Activated CD8-positive, alpha-beta memory T cell treated with anti-CD3 and anti-CD28 coated beads for 1 hour (primary cell): ENCODE results near the gene VNN1.
"Not testable (repeated sequence)": the region's sequence is repeated elsewhere in the genome, so short reads cannot be mapped to it uniquely, and the experiment has no call there.

Experiments used
- DNase-seq, 2 donors: peaks; one replicate each; pipeline ENCODE4 v3.0.0-alpha.2; 2020; ENCODE audit warnings: low read depth in 1 of 2; ENCODE audit errors: extremely low read depth in 1 of 2

Gene VNN1

DNA sequence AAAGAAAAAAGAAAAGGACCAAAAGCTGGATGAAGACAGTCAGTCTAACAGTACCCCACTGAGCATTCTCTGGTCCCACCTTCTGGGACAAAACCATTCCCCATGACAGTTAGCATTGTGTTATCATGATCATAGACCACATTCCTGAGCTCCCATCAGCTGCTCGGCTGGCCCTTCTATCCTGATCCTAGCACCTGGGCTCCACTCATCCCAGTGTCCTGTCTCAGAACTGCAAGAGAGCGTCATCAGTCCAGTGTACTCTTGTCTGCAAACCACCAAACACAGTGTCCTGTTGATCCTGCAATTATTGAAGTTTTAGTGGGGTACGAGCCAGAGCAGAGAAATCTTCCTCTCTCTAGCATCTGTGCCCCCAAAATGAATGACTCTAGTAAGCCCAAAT, 38.9 kb downstream of the VNN1 start:
- no peak for DNase-seq

DNA sequence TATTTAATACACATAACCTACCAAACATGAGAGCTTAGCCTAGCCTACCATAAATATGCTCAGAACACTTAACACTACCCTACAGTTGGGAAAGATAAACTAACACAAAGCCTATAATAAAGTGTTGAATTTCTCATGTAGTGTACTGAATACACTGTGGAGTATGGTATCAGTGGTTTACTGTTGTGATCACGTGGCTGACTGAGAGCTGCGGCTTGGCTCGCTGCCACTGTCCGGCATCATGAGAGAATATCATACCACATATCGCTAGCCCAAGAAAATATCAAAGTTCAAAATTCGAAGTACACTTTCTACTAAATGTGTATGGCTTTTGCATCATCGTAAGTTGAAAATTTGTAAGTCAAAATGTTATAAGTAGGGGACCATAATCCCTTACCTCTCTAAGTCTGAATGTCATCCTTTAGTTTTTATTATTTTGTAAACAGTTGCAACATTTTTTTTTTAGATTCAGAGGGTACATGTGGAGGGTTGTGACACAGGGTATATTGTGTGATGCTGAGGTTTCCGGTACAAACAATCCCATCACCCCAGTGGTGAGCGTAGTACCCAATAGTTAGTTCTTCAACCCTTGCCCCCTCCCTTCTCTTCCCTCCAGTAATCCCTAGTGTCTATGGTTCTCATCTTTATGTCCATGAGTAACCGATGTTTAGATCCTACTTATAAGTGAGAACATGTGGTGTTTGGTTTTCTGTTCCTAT, 40.3 kb downstream of the VNN1 start:
- DNase-seq, result no peak

DNA sequence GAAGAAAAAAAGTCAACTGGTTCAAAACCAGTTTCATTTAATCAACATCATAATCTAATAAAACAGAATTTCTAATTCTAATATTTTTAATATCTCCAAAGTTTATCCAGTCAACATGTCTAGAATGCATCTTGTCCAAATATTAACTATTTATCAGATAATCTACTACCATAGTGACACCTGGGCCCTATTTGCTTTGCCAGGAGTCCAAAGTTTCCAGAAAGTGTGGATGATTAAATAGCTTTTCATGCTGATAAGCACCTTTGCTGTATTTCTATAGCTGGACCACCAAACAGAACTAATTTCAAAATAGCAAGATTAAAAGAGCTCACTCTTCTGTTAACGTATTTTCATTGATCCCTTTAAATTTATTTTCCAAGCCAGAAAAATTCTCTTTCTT, 42.6 kb downstream of the VNN1 start:
- no peak for DNase-seq

DNA sequence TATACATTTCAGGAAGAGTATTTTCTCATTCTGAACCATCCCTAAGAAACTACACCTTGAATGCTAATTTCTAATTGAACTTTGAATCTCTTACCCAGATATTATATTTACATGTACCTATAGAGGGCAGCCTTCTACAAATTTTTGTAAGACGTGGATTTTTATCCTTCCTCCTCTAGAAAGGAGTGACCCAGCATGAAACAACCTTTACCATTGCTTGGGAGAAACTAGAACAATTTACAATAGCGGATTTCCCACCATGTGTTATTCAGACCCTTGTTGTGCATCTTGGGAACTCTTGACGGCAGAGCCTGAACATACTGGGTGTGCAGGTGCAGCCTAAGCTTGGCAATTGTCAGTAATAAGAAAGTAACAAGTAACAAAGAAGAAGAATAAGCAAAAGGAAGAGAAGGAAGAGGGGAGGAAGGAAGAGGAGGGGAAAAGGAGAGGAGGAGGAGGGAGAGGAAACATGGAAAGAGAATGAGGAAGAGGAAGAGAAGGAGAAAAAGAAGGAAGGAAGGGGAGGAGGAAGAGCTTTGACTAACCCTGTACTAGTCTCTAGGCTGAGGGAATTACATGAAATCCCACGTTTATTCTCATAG, 44.1 kb downstream of the VNN1 start:
- DNase-seq, result no peak

DNA sequence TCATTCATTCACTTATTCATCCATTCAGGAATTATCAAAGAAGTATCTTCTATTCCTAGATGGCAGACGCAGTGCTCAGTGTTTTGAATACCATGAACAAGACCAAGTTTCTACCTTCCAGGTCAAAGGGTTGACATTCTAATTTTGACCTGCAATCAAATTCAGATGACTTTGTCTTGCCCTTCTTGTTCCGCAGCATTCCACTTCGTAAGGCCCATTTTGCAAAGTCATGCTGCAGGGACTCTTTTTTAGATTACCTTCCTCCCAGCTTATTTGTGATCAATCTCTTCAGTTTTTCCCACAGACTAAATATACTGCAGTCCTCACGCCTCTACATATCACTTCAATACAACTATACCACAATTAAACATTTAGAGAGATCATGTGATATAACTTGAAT, 47.7 kb downstream of the VNN1 start:
- DNase-seq, result no peak

DNA sequence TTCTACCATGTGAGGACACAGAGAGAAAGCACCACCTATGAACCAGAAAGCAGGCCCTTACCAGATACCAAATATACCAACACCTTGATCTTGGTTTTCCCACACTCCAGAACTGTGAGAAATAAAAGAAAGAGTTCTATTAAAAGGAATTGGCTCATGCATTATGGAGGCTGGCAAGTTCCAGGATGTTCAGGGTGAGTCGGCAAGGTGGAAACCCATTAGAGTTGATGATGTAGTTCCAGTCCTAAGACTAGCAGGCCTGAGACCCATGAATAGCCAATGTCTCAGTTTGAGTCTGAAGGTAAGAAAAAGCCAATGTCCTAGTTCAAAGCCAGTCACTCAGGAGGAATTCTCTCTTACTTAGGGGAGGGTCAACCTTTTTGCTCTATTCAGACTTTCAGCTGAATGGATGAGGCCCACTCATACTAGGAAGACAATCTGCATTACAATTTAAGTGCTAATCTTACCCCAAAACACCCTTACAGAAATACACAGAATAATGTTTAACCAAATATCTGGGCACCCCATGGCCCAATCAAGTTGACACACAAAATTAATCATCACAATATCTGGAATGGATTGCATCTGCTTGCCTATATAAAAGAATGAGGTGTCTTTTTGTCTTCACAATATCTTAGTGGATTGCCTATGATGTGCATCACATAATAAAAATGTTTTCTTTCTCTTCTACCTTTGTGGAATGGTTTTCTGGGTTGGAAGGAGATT, 49.4 kb downstream of the VNN1 start:
- DNase-seq, result no peak

DNA sequence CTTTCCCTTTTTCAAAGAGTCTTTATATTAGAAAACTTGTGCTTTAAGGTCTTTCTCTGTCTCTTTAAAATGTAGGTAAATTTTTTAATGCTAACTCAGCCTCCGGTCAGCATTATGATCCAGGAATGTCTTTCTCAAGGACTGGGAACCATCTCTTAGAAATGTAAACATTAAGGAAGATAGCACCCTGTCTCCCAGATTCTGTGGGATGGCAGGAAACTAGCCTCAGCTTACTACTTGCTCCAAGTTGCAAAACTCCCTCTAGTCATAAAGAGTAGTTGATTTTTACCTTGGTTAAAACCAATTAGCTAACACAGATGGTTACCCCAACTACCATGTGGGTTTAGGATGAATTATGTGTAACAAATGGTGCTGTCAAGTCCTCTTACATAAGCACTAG, 50.2 kb downstream of the VNN1 start:
- DNase-seq, result no peak

DNA sequence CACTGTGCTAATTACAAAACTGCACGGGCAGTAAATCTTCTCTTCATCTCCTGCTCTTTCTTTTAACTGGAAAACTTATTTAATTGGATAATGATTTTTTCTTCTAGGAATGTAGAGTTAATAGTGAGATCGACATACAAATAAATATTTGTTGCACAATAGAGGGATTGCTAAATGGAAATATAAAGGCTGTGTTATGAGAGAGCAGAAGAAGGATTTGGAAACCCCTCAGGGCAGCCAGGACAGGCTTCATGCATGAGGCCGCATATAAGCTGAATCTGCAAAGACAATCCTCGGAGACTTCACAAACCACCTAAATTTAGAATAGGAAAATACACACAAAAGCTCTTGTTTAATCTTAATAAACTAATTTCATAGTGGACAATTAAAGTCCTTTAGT, 51.9 kb downstream of the VNN1 start:
- DNase-seq, result no peak

DNA sequence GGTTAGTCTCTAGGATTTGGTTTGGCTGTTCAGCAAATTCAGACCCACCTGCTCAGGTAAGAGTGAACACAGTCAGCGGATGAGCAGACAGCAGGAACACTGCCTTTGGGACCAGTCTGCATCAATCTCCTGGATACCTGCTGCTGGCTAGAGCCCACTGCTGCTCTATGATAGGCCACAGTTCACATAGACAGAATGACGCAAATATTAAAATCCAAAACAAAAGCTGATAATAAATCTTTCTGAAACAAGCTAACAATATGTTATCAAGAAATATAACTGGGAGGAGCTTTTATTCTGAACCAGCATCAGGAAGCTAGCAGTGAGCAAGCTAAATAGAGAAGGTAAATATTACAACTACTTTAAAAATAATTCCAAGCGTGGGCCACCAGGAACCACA, 54.8 kb downstream of the VNN1 start, which contains the start of gene TAAR1:
TAAR1 (minus strand) TSS at position 101 of the 400 bp plus-strand sequence. CDS start 13,179 bp downstream, outside the sequence.
- DNase-seq, result no peak

DNA sequence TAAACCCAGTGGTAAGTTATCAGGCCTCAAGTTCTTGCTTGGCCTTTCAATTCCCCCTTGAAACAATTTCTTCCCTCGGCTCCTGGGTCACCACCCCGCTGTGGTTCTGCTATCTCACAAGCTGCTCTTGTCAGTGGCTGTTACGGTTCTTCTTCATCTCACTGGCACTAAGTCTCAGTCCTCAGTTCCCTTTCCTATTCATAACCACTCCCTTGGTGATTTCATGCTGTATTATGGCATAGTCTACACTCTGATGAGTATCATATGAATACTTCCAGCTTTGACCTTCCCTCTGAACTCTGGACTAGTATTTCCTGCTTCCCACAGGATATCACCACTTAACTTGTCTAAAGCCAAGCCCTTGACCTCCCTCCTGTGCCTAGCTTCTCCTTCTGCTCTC, 62.8 kb downstream of the VNN1 start:
- DNase-seq, result no peak

DNA sequence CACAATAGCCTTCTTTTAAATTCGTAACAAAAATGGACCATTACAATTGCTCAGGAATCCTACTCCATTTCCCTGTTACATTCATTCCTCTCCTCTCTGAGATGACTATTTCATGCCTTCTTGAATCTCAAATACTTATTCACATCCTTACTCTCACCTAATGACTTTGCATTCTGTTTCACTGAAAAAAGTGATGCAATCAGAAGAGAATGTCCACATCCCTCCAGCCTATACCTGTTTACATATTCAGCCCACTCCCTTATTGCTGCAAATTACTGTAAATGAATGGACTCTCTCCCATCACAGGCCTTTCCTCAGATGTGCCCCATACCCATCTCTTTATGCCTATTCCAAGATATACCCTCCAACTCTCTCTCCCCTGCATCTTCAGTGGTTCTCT, 63.4 kb downstream of the VNN1 start:
- no peak for DNase-seq

DNA sequence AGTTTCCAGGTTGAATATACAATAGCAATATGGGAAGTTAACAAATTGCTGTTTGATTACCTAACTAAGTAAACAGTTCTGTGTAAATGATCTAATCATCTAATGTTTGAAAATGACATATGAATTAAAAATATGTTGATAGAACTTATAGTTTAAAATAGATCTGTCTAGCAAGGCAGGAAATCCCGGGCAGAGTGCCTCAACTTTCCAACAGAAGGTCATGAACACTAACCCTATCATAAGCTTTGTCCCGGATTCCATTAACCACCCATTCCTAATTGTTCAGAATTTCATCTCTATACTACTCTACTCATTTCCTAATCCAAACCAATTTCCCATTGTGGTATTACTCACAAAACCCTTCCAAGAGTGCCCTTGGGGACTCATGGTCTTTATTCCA, 65.0 kb downstream of the VNN1 start:
- DNase-seq, result no peak

DNA sequence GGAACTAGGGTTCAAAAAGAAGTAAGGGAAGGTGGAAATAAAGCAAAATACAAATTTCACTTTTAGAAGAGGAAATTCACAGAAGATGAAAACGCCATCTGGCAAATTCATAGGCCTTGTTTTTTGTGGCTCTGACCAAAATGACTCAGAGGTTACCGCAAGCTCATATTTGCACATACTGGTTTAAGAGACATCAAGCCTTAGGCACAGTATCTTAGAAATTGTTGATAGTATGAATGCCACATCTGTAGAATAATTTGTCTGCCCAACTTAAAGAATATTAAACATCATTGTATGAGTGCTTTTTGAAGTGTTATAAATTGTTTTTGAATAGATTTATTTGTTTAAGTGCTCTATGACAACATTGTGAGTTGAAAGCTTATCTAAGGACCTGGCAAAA, 65.5 kb downstream of the VNN1 start:
- DNase-seq, result no peak

DNA sequence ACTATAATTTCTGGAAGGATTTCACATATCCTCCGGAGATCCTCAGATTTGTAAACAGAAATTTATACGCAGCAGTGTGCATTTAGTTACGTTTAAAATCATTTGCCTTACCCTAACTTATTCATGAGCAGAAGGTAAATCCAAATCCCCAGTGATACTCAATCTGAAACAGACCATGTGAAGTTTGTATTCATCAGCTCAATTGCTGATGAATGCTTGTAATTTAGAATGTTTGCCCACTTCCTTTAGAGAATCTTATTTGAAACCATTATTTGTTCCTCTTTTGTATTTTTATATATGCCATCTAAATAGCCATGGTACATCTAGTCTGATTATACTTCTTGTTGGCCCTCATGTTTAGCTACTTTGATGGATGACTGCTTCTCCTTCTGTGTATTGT, 70.3 kb downstream of the VNN1 start:
- no peak for DNase-seq

DNA sequence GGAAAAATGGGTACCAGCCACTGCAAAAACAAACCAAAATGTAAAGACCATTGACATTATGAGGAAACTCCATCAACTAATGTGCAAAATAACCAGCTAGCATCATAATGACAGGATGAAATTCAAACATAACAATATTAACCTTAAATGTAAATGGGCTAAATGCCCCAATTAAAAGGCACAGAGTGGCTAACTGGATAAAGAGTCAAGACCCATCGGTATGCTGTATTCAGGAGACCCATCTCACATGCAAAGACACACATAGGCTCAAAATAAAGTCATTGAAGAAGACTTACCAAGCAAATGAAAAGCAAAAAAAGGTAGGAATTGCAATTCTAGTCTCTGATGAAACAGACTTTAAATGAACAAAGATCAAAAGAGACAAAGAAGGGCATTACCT, 76.7 kb downstream of the VNN1 start:
- DNase-seq, result not testable (repeated sequence)

DNA sequence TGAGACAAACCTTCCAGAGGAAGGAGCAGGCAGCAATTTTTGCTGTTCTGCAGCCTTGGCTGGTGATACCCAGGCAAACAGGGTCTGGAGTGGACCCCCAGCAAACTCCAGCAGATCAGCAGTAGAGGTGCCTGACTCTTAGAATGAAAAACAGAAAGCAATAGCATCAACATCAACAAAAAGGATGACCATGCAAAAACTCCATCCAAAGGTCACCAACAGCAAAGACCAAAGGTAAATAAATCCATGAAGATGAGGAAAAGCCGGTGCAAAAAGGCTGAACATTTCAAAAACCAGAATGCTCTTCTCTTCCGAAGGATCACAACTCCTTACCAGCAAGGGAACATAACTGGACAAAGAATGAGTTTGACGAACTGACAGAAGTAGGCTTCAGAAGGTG, 77.9 kb downstream of the VNN1 start:
- not testable (repeated sequence) for DNase-seq

DNA sequence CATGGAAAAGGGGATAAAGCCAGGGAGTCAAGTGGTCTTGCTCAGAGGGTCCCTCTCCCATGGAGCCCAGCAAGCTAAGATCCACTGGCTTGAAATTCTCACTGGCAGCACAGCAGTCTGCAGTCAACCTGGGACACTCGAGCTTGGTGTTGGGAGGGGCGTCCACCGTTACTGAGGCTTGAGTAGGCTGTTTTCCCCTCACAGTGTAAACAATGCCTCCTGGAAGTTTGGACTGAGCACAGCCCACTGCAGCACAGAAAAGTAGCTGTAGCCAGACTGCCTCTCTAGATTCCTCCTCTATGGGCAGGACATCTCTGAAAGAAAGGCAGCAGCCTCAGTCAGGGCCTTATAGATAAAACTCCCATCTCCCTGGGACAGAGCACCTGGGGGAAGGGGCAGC, 78.6 kb downstream of the VNN1 start:
- not testable (repeated sequence) for DNase-seq

DNA sequence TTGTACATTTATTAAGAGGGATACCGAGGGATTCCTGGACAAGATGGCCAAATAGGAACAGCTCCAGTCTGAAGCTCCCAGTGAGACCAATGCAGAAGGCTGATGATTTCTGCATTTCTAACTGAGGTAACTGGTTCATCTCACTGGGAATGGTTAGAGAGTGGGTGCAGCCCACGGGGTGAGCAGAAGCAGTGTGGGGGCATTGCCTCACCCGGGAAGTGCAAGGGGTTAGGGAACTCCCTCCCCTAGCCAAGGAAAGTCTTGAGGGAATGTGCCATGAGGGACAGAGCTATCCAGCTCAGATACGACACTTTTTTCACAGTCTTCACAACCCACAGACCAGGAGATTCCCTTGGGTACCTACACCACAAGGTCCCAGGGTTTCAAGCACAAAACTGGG, 79.1 kb downstream of the VNN1 start:
- no peak for DNase-seq

DNA sequence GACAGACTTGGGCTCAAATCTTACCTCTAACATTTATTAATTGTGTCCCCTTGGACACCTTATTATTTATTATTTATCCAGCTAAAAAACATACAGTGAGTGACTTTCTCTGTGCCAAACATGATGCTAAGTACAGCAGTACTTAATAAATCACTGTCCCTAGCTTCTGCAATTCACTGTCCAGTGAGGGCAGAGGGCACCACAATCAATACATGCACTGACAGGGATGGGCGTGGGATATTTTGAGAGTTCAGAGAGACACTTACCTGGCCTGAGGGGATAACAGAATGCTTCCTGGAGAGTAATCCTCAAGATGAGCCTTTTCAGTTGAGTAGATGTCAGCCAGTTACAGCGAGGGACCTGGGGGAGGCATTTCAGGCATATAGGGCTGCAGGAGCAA, 80.5 kb downstream of the VNN1 start:
- no peak for DNase-seq
